GM23338 (cell line): ENCODE measurements around the gene UVRAG. TPM values are rescaled to one million over a fixed set of nuclear protein-coding genes. Genes with fewer than 3 reads are reported as not detected.

ENCODE experiments used
- ATAC-seq: fragments of 200-7000 bp; cut with Tn5 transposase; 3 replicates; pipeline ENCODE4 v1.9.1; 2020
- DNase-seq: peaks from one replicate; pipeline ENCODE4 v3.0.0-alpha.2; 2015; ENCODE audit warnings: low spot score
- H2AFZ ChIP-seq: fragments of 200-600 bp; sonication (generic); 2 replicates; pipeline ENCODE4 v1.8.0; 2016; ENCODE audit warnings: antibody characterized with exemption, mild to moderate bottlenecking, moderate library complexity
- H3F3A ChIP-seq: fragments of 200-600 bp; sonication (generic); replicated peaks from 2 replicates; pipeline ENCODE4 v1.8.0; 2017; ENCODE audit warnings: antibody characterized with exemption, mixed run types, low read depth
- H3K27ac ChIP-seq: fragments of 200-600 bp; sonication (generic); 2 replicates; pipeline ENCODE4 v1.6.1; 2016; ENCODE audit warnings: low read depth
- H3K27me3 ChIP-seq: fragments of 200-600 bp; sonication (generic); 2 replicates; pipeline ENCODE4 v1.8.0; 2016; ENCODE audit warnings: mild to moderate bottlenecking, mixed run types, moderate library complexity; ENCODE audit not compliant: insufficient read depth
- H3K36me3 ChIP-seq: fragments of 200-600 bp; sonication (generic); 2 replicates; pipeline ENCODE4 v1.8.0; 2016; ENCODE audit warnings: mild to moderate bottlenecking; ENCODE audit not compliant: insufficient read depth
- H3K4me1 ChIP-seq: fragments of 200-600 bp; sonication (generic); 2 replicates; pipeline ENCODE4 v1.8.0; 2016; ENCODE audit warnings: mild to moderate bottlenecking, moderate library complexity; ENCODE audit not compliant: insufficient read depth
- H3K4me2 ChIP-seq: fragments of 200-600 bp; sonication (generic); 2 replicates; pipeline ENCODE4 v1.7.1; 2017; ENCODE audit warnings: mixed run types
- H3K4me3 ChIP-seq: fragments of 200-600 bp; sonication (generic); 2 replicates; pipeline ENCODE4 v1.6.1; 2016; ENCODE audit warnings: mixed run types
- H3K79me2 ChIP-seq: fragments of 200-600 bp; sonication (generic); replicated peaks from 2 replicates; pipeline ENCODE4 v1.8.0; 2017; ENCODE audit warnings: mild to moderate bottlenecking; ENCODE audit not compliant: insufficient read depth
- H3K9me2 ChIP-seq: fragments of 200-600 bp; sonication (generic); 2 replicates; pipeline ENCODE4 v1.8.0; 2017; ENCODE audit not compliant: insufficient read depth
- H4K20me1 ChIP-seq: fragments of 200-600 bp; sonication (generic); replicated peaks from 2 replicates; pipeline ENCODE4 v1.8.0; 2017; ENCODE audit warnings: mild to moderate bottlenecking; ENCODE audit not compliant: insufficient read depth
- H3K27ac Mint-ChIP-seq: 2 replicates; pipeline ENCODE4 v1.8.0; 2020; ENCODE audit warnings: inconsistent platforms, mild to moderate bottlenecking, moderate library complexity, mixed read lengths
- H3K27me3 Mint-ChIP-seq: 3 replicates; pipeline ENCODE4 v1.8.0; 2022; ENCODE audit warnings: low read depth, mild to moderate bottlenecking, moderate library complexity, mixed read lengths, inconsistent platforms; ENCODE audit not compliant: insufficient read depth, poor library complexity
- H3K36me3 Mint-ChIP-seq: 3 replicates; pipeline ENCODE4 v1.8.0; 2021; ENCODE audit warnings: low read depth, mild to moderate bottlenecking, inconsistent platforms, moderate library complexity, mixed read lengths
- H3K4me1 Mint-ChIP-seq: 3 replicates; pipeline ENCODE4 v1.8.0; 2020; ENCODE audit warnings: mild to moderate bottlenecking, inconsistent platforms, mixed read lengths
- H3K4me3 Mint-ChIP-seq: 3 replicates; pipeline ENCODE4 v1.8.0; 2021; ENCODE audit warnings: moderate library complexity, mild to moderate bottlenecking, inconsistent platforms, mixed read lengths
- H3K9me3 Mint-ChIP-seq: 3 replicates; pipeline ENCODE4 v1.8.0; 2020; ENCODE audit warnings: moderate library complexity, mild to moderate bottlenecking, inconsistent platforms, mixed read lengths
- CREB1 ChIP-seq: fragments of 250-450 bp; sonication (Bioruptor Pico); IDR thresholded peaks from 2 replicates; pipeline ENCODE4 v1.5.0; 2020; ENCODE audit warnings: low read depth, mild to moderate bottlenecking, moderate library complexity
- EZH2 ChIP-seq: fragments of 200-600 bp; sonication (generic); IDR thresholded peaks from one replicate; pipeline ENCODE4 v1.8.0; 2017; ENCODE audit warnings: antibody characterized with exemption, mild to moderate bottlenecking, low read depth; ENCODE audit not compliant: unreplicated experiment
- EZH2phosphoT487 ChIP-seq: fragments of 200-600 bp; sonication (generic); IDR thresholded peaks from one replicate; pipeline ENCODE4 v1.8.1; 2018; ENCODE audit warnings: antibody characterized with exemption; ENCODE audit not compliant: unreplicated experiment
- JUNB ChIP-seq: IDR thresholded peaks from one replicate; pipeline ENCODE4 v1.6.1; 2016; ENCODE audit warnings: antibody characterized with exemption; ENCODE audit not compliant: unreplicated experiment
- NANOG ChIP-seq: IDR thresholded peaks from 2 replicates; pipeline ENCODE4 v1.6.1; 2016; ENCODE audit warnings: antibody characterized with exemption, borderline replicate concordance
- POLR2AphosphoS5 ChIP-seq: IDR thresholded peaks from 2 replicates; pipeline ENCODE4 v1.6.1; 2016; ENCODE audit warnings: antibody characterized with exemption, low read depth
- STAT1 ChIP-seq: IDR thresholded peaks from one replicate; pipeline ENCODE4 v1.6.1; 2016; ENCODE audit warnings: antibody characterized with exemption; ENCODE audit not compliant: unreplicated experiment
- ZNF114 ChIP-seq: fragments of 250-450 bp; sonication (Bioruptor Pico); IDR thresholded peaks from 2 replicates; pipeline ENCODE4 v1.5.0; 2020; ENCODE audit warnings: mild to moderate bottlenecking, moderate library complexity
- ZNF331 ChIP-seq: fragments of 250-450 bp; sonication (Bioruptor Pico); IDR thresholded peaks from 2 replicates; pipeline ENCODE4 v1.5.0; 2020; ENCODE audit warnings: low read depth, mild to moderate bottlenecking, moderate library complexity
- polyA plus RNA-seq: library from polyadenylated mRNA; unstranded; fragments of >200 nt; fragmentation: Nextera tagmentation; extraction: Ambion mirVana; gene quantifications from 2 replicates; pipeline ENCODE4 v1.2.1, GENCODE V29; 2016
- total RNA-seq: library from RNA; depleted of rRNA; stranded (reverse); fragments of >200 nt; shearing (Covaris generic); gene quantifications from 2 replicates; pipeline ENCODE4 v1.2.3, GENCODE V29; 2014
- TF ChIP-seq, protein P1 (sequence below), 2 experiments: fragments of 200-600 bp in 1 of 2; sonication (generic) in 1 of 2; conservative IDR thresholded peaks; 2 replicates each; pipeline versions ENCODE4 v1.5.1 to v1.6.1; 2016 to 2017; ENCODE audit warnings: antibody characterized with exemption in 2 of 2, low read depth in 2 of 2, mild to moderate bottlenecking in 2 of 2, moderate library complexity in 1 of 2
- TF ChIP-seq, protein P2 (sequence below): fragments of 250-450 bp; sonication (Bioruptor Pico); IDR thresholded peaks from 2 replicates; pipeline ENCODE4 v1.5.0; 2020; ENCODE audit warnings: mild to moderate bottlenecking, moderate library complexity
- TF ChIP-seq, protein P3 (sequence below): IDR thresholded peaks from one replicate; pipeline ENCODE4 v1.6.1; 2018; ENCODE audit warnings: antibody characterized with exemption; ENCODE audit not compliant: unreplicated experiment
- TF ChIP-seq, protein P4 (sequence below): IDR thresholded peaks from 2 replicates; pipeline ENCODE4 v1.6.1; 2016; ENCODE audit warnings: antibody characterized with exemption

The UVRAG gene
- total and polyA plus RNA-seq, 2 experiments from 2014 or later, result 15.3 to 17.4 TPM

DNA sequence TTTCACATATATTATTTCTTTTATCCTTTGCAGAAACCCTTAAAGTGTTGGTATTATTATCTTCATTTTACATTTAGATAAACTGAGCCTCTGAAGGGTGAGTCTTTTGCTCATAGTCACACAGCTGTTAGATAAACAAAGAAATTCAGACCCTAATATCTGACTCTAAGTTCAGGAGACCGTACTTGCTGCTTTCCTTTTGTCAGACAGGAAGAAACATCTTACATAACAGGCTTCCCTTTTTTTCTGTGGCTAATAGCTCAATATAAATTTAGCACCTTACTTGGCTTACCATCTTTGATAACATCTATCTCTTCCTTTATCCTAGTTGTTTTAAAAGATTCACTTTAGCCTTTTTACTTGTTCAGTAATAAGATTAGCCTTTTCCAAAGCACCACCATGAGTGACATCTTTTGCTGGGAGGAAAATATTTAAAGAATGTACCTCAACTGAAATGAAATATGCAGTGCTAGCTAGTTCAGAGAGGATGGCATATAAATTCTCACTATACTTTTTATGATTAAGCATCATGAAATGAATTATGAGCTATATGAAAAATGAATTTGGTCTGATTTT is 262.7 kb downstream of the UVRAG start:
- no peaks in the 10 kb centered on the region for H4K20me1 ChIP-seq
- no peaks in the 10 kb centered on the region for H3K79me2 ChIP-seq
- no peaks in the 10 kb centered on the region for H3K4me1 Mint-ChIP-seq
- no peak overlapping the region for H3K27ac ChIP-seq
- no peaks in the 10 kb centered on the region for H3F3A ChIP-seq
- no peaks in the 10 kb centered on the region for H3K27me3 ChIP-seq
- ATAC-seq (no peak), DNase-seq (no peak)
- peaks cover 3% of the 10 kb centered on the region; the same call in 1 of the 3 replicates for H3K36me3 Mint-ChIP-seq
- H3K4me2 ChIP-seq, result no peak overlapping the region
- no peak overlapping the region for H3K4me3 ChIP-seq
- no peaks in the 10 kb centered on the region for H3K4me1 ChIP-seq
- H3K4me3 Mint-ChIP-seq, result no peak overlapping the region
- no peak overlapping the region for H2AFZ ChIP-seq
- no peaks in the 10 kb centered on the region for H3K36me3 ChIP-seq
- peaks cover 3% of the 10 kb centered on the region for H3K27me3 Mint-ChIP-seq
- TF ChIP-seq, protein P1, sequence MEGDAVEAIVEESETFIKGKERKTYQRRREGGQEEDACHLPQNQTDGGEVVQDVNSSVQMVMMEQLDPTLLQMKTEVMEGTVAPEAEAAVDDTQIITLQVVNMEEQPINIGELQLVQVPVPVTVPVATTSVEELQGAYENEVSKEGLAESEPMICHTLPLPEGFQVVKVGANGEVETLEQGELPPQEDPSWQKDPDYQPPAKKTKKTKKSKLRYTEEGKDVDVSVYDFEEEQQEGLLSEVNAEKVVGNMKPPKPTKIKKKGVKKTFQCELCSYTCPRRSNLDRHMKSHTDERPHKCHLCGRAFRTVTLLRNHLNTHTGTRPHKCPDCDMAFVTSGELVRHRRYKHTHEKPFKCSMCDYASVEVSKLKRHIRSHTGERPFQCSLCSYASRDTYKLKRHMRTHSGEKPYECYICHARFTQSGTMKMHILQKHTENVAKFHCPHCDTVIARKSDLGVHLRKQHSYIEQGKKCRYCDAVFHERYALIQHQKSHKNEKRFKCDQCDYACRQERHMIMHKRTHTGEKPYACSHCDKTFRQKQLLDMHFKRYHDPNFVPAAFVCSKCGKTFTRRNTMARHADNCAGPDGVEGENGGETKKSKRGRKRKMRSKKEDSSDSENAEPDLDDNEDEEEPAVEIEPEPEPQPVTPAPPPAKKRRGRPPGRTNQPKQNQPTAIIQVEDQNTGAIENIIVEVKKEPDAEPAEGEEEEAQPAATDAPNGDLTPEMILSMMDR (conservative IDR thresholded peaks at IDR 0.05; ENCODE audit: low read depth in 2 of 2), result no peak
- TF ChIP-seq STAT1 (no peak), JUNB (no peak), EZH2phosphoT487 (no peak), EZH2 (no peak), ZNF331 (no peak), POLR2AphosphoS5 (no peak), NANOG (no peak), ZNF114 (CRISPR knock-in tag) (no peak), CREB1 (CRISPR knock-in tag) (no peak)
- TF ChIP-seq, protein P2, sequence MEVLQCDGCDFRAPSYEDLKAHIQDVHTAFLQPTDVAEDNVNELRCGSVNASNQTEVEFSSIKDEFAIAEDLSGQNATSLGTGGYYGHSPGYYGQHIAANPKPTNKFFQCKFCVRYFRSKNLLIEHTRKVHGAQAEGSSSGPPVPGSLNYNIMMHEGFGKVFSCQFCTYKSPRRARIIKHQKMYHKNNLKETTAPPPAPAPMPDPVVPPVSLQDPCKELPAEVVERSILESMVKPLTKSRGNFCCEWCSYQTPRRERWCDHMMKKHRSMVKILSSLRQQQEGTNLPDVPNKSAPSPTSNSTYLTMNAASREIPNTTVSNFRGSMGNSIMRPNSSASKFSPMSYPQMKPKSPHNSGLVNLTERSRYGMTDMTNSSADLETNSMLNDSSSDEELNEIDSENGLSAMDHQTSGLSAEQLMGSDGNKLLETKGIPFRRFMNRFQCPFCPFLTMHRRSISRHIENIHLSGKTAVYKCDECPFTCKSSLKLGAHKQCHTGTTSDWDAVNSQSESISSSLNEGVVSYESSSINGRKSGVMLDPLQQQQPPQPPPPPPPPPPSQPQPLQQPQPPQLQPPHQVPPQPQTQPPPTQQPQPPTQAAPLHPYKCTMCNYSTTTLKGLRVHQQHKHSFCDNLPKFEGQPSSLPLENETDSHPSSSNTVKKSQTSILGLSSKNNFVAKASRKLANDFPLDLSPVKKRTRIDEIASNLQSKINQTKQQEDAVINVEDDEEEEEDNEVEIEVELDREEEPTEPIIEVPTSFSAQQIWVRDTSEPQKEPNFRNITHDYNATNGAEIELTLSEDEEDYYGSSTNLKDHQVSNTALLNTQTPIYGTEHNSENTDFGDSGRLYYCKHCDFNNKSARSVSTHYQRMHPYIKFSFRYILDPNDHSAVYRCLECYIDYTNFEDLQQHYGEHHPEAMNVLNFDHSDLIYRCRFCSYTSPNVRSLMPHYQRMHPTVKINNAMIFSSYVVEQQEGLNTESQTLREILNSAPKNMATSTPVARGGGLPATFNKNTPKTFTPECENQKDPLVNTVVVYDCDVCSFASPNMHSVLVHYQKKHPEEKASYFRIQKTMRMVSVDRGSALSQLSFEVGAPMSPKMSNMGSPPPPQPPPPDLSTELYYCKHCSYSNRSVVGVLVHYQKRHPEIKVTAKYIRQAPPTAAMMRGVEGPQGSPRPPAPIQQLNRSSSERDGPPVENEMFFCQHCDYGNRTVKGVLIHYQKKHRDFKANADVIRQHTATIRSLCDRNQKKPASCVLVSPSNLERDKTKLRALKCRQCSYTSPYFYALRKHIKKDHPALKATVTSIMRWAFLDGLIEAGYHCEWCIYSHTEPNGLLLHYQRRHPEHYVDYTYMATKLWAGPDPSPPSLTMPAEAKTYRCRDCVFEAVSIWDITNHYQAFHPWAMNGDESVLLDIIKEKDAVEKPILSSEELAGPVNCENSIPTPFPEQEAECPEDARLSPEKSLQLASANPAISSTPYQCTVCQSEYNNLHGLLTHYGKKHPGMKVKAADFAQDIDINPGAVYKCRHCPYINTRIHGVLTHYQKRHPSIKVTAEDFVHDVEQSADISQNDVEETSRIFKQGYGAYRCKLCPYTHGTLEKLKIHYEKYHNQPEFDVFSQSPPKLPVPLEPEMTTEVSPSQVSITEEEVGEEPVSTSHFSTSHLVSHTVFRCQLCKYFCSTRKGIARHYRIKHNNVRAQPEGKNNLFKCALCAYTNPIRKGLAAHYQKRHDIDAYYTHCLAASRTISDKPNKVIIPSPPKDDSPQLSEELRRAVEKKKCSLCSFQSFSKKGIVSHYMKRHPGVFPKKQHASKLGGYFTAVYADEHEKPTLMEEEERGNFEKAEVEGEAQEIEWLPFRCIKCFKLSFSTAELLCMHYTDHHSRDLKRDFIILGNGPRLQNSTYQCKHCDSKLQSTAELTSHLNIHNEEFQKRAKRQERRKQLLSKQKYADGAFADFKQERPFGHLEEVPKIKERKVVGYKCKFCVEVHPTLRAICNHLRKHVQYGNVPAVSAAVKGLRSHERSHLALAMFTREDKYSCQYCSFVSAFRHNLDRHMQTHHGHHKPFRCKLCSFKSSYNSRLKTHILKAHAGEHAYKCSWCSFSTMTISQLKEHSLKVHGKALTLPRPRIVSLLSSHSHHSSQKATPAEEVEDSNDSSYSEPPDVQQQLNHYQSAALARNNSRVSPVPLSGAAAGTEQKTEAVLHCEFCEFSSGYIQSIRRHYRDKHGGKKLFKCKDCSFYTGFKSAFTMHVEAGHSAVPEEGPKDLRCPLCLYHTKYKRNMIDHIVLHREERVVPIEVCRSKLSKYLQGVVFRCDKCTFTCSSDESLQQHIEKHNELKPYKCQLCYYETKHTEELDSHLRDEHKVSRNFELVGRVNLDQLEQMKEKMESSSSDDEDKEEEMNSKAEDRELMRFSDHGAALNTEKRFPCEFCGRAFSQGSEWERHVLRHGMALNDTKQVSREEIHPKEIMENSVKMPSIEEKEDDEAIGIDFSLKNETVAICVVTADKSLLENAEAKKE, result no peak
- TF ChIP-seq, protein P3, sequence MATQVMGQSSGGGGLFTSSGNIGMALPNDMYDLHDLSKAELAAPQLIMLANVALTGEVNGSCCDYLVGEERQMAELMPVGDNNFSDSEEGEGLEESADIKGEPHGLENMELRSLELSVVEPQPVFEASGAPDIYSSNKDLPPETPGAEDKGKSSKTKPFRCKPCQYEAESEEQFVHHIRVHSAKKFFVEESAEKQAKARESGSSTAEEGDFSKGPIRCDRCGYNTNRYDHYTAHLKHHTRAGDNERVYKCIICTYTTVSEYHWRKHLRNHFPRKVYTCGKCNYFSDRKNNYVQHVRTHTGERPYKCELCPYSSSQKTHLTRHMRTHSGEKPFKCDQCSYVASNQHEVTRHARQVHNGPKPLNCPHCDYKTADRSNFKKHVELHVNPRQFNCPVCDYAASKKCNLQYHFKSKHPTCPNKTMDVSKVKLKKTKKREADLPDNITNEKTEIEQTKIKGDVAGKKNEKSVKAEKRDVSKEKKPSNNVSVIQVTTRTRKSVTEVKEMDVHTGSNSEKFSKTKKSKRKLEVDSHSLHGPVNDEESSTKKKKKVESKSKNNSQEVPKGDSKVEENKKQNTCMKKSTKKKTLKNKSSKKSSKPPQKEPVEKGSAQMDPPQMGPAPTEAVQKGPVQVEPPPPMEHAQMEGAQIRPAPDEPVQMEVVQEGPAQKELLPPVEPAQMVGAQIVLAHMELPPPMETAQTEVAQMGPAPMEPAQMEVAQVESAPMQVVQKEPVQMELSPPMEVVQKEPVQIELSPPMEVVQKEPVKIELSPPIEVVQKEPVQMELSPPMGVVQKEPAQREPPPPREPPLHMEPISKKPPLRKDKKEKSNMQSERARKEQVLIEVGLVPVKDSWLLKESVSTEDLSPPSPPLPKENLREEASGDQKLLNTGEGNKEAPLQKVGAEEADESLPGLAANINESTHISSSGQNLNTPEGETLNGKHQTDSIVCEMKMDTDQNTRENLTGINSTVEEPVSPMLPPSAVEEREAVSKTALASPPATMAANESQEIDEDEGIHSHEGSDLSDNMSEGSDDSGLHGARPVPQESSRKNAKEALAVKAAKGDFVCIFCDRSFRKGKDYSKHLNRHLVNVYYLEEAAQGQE, result no peak
- TF ChIP-seq, protein P4, sequence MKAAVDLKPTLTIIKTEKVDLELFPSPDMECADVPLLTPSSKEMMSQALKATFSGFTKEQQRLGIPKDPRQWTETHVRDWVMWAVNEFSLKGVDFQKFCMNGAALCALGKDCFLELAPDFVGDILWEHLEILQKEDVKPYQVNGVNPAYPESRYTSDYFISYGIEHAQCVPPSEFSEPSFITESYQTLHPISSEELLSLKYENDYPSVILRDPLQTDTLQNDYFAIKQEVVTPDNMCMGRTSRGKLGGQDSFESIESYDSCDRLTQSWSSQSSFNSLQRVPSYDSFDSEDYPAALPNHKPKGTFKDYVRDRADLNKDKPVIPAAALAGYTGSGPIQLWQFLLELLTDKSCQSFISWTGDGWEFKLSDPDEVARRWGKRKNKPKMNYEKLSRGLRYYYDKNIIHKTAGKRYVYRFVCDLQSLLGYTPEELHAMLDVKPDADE, result no peak
- no peaks in the 10 kb centered on the region for H3K9me2 ChIP-seq
- H3K9me3 Mint-ChIP-seq, result no peaks in the 10 kb centered on the region
- H3K27ac Mint-ChIP-seq, result no peak overlapping the region
